Esophagus squamous epithelium (tissue), 4 donors: ENCODE measurements around the gene LAMB3.

ENCODE experiments used
- CTCF ChIP-seq, 6 experiments: fragments of 450-650 bp in 4 of 6; fragments of 200-600 bp in 2 of 6; sonication (generic) in 2 of 6; IDR thresholded peaks; one replicate each; pipeline ENCODE4 v1.5.1; 2016 to 2019; ENCODE audit warnings: antibody characterized with exemption in 6 of 6, mild to moderate bottlenecking in 4 of 6, moderate library complexity in 4 of 6
- POLR2A ChIP-seq, 4 donors: fragments of 450-650 bp; IDR thresholded peaks; one replicate each; pipeline ENCODE4 v1.6.1; 2017; ENCODE audit warnings: antibody characterized with exemption in 4 of 4, mild to moderate bottlenecking in 4 of 4, moderate library complexity in 3 of 4

DNA sequence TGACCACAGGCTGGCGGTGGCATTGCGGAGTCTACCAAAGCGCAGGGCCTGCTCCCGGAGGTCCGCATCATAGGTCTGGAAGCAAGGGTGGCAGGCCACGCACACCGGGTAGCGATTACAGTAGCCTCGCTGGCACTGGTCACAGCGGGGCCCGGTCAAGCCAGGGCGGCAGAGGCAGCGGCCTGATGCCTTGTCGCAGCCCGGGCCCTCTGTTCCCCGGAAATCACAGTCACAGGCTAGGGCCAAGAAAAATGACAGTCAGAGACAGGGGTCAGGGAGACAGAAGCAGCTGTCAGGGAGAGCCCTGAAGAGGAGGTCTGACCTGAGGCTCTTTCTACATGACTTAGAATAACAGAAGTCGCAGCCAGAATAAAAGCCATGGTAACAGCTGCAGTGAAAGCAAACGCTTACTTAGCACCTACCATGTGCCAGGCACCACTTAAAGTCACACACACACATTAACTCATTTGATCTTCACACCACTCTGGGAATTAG, 26.4 kb downstream of the LAMB3 start:
- no peak for TF ChIP-seq CTCF (IDR thresholded peaks at IDR 0.05)
- no peak for TF ChIP-seq POLR2A (IDR thresholded peaks at IDR 0.05)
